ENCODE results near the gene GPRIN2. TPM values are rescaled to one million over a fixed set of nuclear protein-coding genes. Genes with fewer than 3 reads are reported as not detected.
A peak's percentile ranks its signal among the peaks of the same experiment; 100 is the strongest.

GPRIN2 gene
- total and polyA plus RNA-seq, 8 donors = 8.6 to 39.8 (median 13.3) TPM

GRCh38 chr10:46553238-46554049, 3.0 kb downstream of the GPRIN2 start:
- intact Hi-C loops (cut with DNase I) = no loop called here
- Histone ChIP-seq H3K27ac (no peak overlapping the region), H3K4me3 (no peak overlapping the region), H3K4me1 (peaks cover 0 to 9% of the 10 kb centered on the region in 2 donors), H3K27me3 (peaks cover 24 to 53% of the 10 kb centered on the region in 2 donors), H3K9me3 (no peaks in the 10 kb centered on the region), H3K36me3 (peaks cover 0 to 4% of the 10 kb centered on the region in 2 donors)
- TF ChIP-seq CTCF (IDR thresholded peaks at IDR 0.05) = no peak
- DNase-seq (peak in 1 of 4 donors; percentile 32), ATAC-seq (no peak)

GRCh38 chr10:46552526-46553237, 3.8 kb downstream of the GPRIN2 start:
- TF ChIP-seq CTCF (IDR thresholded peaks at IDR 0.05) = no peak
- H3K36me3 ChIP-seq = peaks cover 0 to 4% of the 10 kb centered on the region in 2 donors
- no peak overlapping the region for H3K4me3 ChIP-seq
- DNase-seq = peak in 1 of 4 donors; percentile 30
- no peak overlapping the region for H3K27ac ChIP-seq
- H3K27me3 ChIP-seq = peaks cover 19 to 45% of the 10 kb centered on the region in 2 donors
- no peak for ATAC-seq
- intact Hi-C loops (cut with DNase I) = no loop called here
- H3K9me3 ChIP-seq = no peaks in the 10 kb centered on the region
- peaks cover 0 to 9% of the 10 kb centered on the region in 2 donors for H3K4me1 ChIP-seq

- Histone ChIP-seq H3K9me3 (no peaks in the 10 kb centered on the region), H3K4me1 (peaks cover 0 to 9% of the 10 kb centered on the region in 2 donors), H3K27ac (no peak overlapping the region), H3K36me3 (peaks cover 0 to 4% of the 10 kb centered on the region in 2 donors), H3K27me3 (peaks cover 12 to 38% of the 10 kb centered on the region in 2 donors), H3K4me3 (no peak overlapping the region)
- intact Hi-C loops (cut with DNase I) = no loop called here
- no peak for TF ChIP-seq CTCF (IDR thresholded peaks at IDR 0.05)
- ATAC-seq (no peak), DNase-seq (peak in 1 of 4 donors; percentile 32)
Observed at GRCh38 chr10:46551701-46552525, 4.5 kb downstream of the GPRIN2 start.

GRCh38 chr10:46550795-46551700, 5.4 kb downstream of the GPRIN2 start:
- no peak for DNase-seq
- H3K36me3 ChIP-seq = peaks cover 0 to 4% of the 10 kb centered on the region in 2 donors
- peaks cover 5 to 29% of the 10 kb centered on the region in 2 donors for H3K27me3 ChIP-seq
- no peaks in the 10 kb centered on the region for H3K9me3 ChIP-seq
- intact Hi-C loops (cut with DNase I) = no loop called here
- no peak for TF ChIP-seq CTCF (IDR thresholded peaks at IDR 0.05)
- peaks cover 0 to 3% of the 10 kb centered on the region in 2 donors for H3K4me1 ChIP-seq
- no peak overlapping the region for H3K4me3 ChIP-seq
- no peak overlapping the region for H3K27ac ChIP-seq
- no peak for ATAC-seq
